Nucleus accumbens (tissue), 56 donors: ENCODE results near the gene QRICH1.

Experiments used
- DNase-seq, 56 donors: peaks; one replicate each; lab custom pipeline; 2025; lab: John Stamatoyannopoulos, UW

The QRICH1 gene

GRCh38 chr3:49035281-49035680 is 58.6 kb downstream of the QRICH1 start:
- no peak for DNase-seq

DNA sequence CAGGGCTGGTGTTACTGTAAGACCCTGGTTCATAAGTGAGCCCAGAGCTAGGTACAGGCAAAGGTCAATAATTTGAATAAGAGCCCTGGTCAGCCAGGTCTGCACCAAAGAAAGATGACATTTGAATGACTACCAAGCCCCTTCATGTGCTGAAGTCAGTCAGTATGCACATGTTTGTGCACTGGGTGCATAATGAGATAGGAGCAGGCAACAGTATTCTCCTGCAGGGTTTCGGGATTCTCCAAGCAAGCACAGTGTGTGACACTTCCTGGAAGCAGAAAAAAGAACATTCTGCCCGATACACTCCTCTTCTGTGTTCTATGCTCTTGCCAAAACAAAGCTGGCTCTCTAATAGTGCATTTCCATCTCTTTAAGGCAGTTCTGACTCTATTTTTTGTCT is 59.2 kb downstream of the QRICH1 start:
- DNase-seq: no peak

GRCh38 chr3:49032646-49033304 is 61.1 kb downstream of the QRICH1 start:
- DNase-seq: no peak

GRCh38 chr3:49030321-49030720 is 63.5 kb downstream of the QRICH1 start:
- DNase-seq: no peak

DNA sequence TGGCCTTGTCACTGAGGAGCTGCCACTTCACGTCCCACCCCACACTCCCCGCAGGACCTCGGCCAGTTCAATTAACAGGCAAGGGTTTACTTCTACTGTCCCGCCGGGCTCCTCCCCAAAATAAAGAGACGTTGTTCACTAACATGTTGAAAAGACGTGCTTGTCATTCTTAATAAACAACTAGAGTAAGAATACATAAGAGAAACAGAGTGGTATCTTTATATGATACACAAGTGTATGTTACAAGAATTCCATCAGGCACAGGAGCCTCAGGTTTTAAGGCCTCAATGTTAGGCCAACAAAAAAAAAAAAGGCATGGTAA is 64.3 kb downstream of the QRICH1 start:
- DNase-seq: no peak

DNA sequence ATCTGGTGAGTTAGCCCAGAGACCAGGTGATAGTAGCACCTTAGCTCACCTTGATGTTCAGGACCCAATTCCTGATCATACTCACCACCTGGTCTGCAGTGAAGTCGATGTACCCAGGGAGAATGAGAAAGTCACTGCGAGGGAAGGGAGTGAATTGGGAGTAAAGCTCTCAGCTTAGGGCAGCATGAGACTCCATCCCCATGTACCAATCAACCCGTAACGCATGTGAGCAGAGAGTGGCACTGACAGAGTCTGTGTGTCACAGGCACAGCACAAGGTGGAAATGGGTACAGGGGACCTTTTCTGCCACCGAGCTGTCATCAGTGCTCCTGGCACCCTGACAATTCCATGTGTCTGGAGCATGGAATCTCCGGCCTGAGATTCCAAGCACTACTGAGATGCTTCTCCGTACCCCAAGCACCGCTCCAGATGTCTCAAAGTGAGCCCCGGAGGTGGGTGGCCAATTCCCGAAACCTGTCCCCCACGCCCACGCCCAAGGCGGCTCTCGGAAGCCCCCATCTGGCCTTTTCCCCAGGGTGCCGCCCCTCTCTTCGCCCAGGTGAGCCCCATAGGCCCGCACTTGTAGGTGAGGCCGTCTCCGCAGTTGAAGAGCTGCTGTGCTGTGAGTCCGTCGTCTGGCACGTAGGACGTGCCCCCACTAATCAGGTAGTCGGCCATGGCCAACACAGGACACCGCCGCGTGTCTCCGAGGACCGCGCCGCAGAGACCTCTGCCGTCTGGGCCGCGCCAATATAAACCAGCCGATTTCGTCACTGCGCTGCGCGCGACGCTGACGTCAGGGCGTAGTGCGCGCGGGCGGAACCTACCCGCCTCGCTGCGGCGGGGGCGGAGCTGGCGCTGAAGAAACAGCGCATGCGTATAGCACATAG is 65.0 kb downstream of the QRICH1 start, which contains the start of gene IMPDH2:
Gene IMPDH2, minus strand, starts transcription at position 726 of the 890 bp plus-strand sequence. Its CDS starts 48 bp downstream, at position 678.
- DNase-seq: peak in 55 of 56 donors; percentile 69 to 97 (median 91)

DNA sequence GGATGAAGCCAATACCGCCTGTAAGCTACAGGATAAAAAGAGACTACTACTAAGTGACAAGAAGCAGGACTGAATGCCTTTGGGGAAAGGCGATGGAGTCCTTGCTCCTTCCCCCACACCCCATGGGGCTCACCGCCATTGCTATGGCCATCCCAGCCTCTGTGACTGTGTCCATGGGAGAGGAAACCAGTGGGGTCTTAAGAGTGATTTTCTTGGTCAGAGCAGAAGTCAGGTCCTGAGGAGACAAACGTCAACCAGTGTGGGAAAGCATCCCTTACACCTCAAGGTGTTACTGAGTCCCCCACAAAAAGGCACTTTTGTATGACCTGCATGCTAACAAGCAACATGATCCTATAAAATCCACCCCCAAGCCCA is 65.6 kb downstream of the QRICH1 start:
- no peak for DNase-seq

- DNase-seq: no peak
Measured at GRCh38 chr3:49027634-49028033, 66.2 kb downstream of the QRICH1 start.

- no peak for DNase-seq
Measured at GRCh38 chr3:49026536-49026935, 67.3 kb downstream of the QRICH1 start.

DNA sequence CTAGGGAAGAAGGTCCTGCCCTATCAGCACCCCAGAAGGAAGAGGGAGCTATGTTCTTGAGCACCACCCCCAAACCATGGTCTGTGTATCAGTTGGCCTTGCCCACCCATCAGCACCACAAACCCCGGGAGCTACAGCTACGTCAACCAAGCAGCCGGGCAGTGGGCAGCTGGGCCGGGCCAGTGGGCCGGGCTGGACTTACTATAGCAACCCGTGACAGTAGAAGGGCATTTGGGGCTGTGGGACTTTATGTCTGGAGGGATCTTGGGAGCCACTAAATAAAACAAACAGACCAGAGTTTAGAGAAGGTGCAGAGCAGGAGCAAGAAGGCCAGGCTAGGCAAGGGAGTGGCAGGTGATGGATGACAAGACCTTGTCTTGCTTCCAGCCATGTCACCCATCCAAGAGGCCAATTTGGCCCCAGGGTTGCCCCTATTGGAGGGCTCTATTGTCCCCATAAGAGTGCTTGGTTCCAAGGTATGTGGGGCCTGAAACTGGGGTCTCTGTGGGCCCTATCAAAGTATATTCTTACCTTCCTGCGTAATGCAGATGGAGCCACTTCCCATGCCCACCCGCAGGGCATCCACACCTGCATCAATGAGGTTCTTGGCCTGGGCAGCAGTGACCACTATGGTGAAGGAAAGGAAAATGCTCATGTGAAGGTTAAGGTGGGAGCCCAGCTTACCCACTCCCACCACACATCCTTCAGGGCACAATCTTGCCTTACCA is 67.9 kb downstream of the QRICH1 start:
- DNase-seq: no peak

DNA sequence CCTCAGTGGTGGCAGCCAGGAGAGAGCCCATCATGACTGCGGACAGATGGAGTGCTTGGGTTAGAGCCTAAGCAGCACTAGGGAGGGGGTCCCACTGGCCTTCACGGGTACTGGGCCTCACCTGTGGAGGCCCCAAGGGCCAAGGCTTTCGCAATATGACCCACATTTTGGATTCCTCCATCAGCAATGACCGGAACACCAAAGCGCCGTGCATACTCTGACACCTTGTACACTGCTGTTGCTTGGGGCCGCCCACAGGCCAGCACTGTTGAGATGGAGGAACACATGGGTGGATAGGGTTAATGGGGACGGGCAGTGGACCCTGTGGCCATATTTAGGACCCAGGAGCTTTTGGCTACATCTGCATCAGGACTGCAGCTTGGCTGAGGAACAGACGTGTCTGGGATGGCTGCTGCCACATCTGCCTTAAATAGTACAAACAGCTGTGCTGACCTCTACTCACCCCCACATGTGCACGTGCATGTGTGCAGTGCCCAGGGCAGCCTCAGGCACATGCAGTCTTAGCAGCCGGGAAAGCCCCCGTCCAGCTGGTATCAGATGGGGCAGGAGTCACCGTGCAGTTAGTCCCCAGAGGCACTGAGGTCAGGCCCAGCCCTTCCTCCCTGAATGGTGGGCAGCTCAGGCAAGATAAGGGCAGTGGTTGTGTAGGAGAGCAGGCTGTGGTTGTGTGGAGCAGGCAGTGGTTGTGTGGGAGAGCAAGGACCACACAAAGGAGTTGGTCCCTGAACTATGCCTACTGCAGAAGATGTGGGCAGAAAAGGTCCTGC is 68.7 kb downstream of the QRICH1 start:
- no peak for DNase-seq

- no peak for DNase-seq
Measured at GRCh38 chr3:49024449-49024848, 69.4 kb downstream of the QRICH1 start.

DNA sequence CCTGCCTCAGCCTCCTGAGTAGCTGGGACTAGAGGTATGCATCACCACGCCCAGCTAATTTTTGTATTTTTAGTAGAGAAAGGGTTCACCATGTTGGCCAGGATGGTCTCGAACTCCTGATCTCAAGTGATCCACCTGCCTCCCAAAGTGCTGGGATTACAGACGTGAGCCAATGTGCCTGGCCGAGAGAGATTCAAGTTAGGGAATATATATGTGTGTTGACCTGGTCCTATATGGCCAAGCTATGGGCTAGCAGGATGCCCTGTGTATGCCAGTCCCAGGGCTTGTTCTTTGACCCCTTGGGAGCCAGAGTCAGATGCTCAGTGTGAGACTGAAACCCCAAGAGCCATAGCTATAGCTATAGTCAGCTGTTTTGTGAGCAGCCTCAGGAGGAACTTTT is 70.1 kb downstream of the QRICH1 start:
- no peak for DNase-seq

- DNase-seq: no peak
Measured at GRCh38 chr3:49022688-49023171, 71.1 kb downstream of the QRICH1 start.

- DNase-seq: peak in 54 of 56 donors; percentile 67 to 94 (median 82)
Measured at GRCh38 chr3:49021813-49022687, 71.8 kb downstream of the QRICH1 start, which contains the start of gene NDUFAF3. NDUFAF3 (plus strand) TSS chr3:49022121; CDS start chr3:49022145, 24 bp downstream.

DNA sequence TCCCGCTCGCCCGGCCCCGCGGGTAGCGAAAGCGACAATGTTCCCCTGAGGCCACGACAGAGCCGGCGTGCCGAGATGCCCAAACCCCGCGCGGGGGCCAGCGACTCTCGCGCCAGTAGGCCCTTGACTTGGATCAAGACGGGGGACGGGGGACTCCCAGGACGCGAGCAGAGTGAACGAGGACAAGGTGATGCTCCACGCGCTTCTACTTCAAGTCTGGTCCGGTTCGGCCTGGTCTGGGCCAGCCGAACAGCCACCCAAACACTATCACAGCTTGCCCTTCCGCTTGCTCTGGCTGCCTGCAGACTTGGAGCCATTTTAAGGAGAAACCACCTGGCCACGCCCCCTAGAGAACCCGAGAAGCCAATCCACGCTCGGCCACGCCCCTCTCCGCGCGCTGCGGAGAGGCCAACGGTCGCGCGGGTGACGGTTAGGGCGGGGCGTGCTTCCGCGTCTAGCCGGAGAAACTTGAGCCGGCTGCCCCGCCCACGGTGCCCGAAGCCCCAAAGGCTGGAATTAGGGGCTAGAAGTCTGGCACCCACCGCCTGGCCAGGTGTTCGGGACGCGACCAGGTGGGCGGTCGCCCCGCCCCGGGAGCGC is 72.6 kb downstream of the QRICH1 start:
- peak; percentile 73 to 98 (median 95) for DNase-seq

DNA sequence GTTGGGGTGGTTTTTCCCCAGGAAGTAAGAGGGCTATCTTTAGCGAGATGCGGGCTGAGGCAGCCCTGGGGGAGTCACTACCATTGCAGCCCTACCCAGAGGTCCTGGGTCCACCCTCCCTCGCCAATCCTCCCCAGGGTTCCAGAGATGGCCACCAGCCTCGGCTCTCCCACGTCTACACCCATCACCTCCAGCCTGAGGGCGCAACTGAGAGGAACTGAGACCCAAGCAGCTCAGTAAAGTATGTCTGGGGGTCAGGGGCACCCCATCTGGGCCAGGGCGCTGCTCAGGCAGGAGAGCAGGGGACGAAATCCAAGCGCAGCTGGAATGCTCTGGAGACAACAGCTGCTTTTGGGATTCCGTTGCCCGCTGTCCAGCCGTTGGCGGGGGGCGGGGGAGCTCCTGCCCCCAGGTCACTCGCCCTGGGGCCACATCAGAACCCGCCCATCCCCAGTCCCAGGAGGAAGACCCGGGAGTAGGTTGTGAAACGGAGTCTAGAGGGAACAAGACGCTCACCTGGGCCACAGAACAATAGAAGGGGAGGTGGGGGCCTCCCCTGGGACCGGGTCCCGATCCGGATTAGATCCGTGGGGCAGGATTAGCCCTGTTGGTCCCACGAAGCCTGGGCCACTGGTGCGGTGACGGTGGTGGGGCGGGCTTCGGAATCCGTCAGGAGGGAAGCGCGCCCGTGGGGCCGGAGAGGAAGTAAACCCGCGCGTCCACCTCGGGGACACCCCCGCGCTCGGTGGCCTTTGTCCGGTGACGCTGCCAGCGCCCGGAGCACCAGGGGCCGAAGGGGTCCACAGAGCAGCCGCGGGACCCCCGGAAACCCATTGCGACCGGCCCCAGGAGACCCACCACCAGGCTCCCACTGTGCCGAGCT is 73.3 kb downstream of the QRICH1 start:
- DNase-seq: peak in 5 of 56 donors; percentile 28 to 57 (median 52)

GRCh38 chr3:49019941-49020329 is 73.9 kb downstream of the QRICH1 start:
- no peak for DNase-seq
